Measurements from ENCODE around the gene PRKCA.
A peak's percentile ranks its signal among the peaks of the same experiment; 100 is the strongest.
"Not testable (repeated sequence)": the region's sequence is repeated elsewhere in the genome, so short reads cannot be mapped to it uniquely, and the experiment has no call there.

PRKCA gene

GRCh38 chr17:66489576-66489975 lies 187.2 kb downstream of the PRKCA start:
- DNase-seq (ENCODE audit: low read depth in 2 of 2), result not testable (repeated sequence)

GRCh38 chr17:66491213-66491612 lies 188.8 kb downstream of the PRKCA start:
- peak in 1 of 2 donors; percentile 11 for DNase-seq (ENCODE audit: low read depth in 2 of 2)

- no peak for DNase-seq (ENCODE audit: low read depth in 2 of 2)
Measured at GRCh38 chr17:66491665-66492064, 189.3 kb downstream of the PRKCA start.

- no peak for DNase-seq (ENCODE audit: low read depth in 2 of 2)
Measured at GRCh38 chr17:66492080-66492479, 189.7 kb downstream of the PRKCA start.

- DNase-seq (ENCODE audit: low read depth in 2 of 2), result no peak
Measured at GRCh38 chr17:66492561-66493005, 190.2 kb downstream of the PRKCA start.

GRCh38 chr17:66493283-66494019 lies 191.0 kb downstream of the PRKCA start:
- DNase-seq (ENCODE audit: low read depth in 2 of 2), result no peak

GRCh38 chr17:66494023-66494803 lies 191.8 kb downstream of the PRKCA start:
- DNase-seq (ENCODE audit: low read depth in 2 of 2), result no peak

- no peak for DNase-seq (ENCODE audit: low read depth in 2 of 2)
Measured at GRCh38 chr17:66495035-66495434, 192.6 kb downstream of the PRKCA start.

GRCh38 chr17:66496306-66496705 lies 193.9 kb downstream of the PRKCA start:
- DNase-seq (ENCODE audit: low read depth in 2 of 2), result no peak

GRCh38 chr17:66498580-66498979 lies 196.2 kb downstream of the PRKCA start:
- no peak for DNase-seq (ENCODE audit: low read depth in 2 of 2)

- no peak for DNase-seq (ENCODE audit: low read depth in 2 of 2)
Measured at GRCh38 chr17:66506641-66507040, 204.2 kb downstream of the PRKCA start.

- no peak for DNase-seq (ENCODE audit: low read depth in 2 of 2)
Measured at GRCh38 chr17:66507103-66507923, 204.9 kb downstream of the PRKCA start.

GRCh38 chr17:66507982-66508760 lies 205.8 kb downstream of the PRKCA start:
- DNase-seq (ENCODE audit: low read depth in 2 of 2), result no peak

GRCh38 chr17:66508896-66509844 lies 206.8 kb downstream of the PRKCA start:
- peak in 1 of 2 donors; percentile 7 for DNase-seq (ENCODE audit: low read depth in 2 of 2)

GRCh38 chr17:66509926-66510325 lies 207.5 kb downstream of the PRKCA start:
- DNase-seq (ENCODE audit: low read depth in 2 of 2), result no peak

GRCh38 chr17:66511135-66511534 lies 208.7 kb downstream of the PRKCA start:
- DNase-seq (ENCODE audit: low read depth in 2 of 2), result no peak

- DNase-seq (ENCODE audit: low read depth in 2 of 2), result no peak
Measured at GRCh38 chr17:66514227-66514806, 211.9 kb downstream of the PRKCA start.

- DNase-seq (ENCODE audit: low read depth in 2 of 2), result no peak
Measured at GRCh38 chr17:66515974-66516373, 213.6 kb downstream of the PRKCA start.

- DNase-seq (ENCODE audit: low read depth in 2 of 2), result no peak
Measured at GRCh38 chr17:66517336-66518009, 215.1 kb downstream of the PRKCA start.

All from activated CD8-positive, alpha-beta memory T cell treated with anti-CD3 and anti-CD28 coated beads for 4 hours (primary cell).